B cell (primary cell): ENCODE data around the gene CDC42EP2.

ENCODE experiments used
- CTCF ChIP-seq: fragments of 200-600 bp; IDR thresholded peaks from one replicate; pipeline ENCODE4 v1.8.0; 2022; ENCODE audit warnings: antibody characterized with exemption, mild to moderate bottlenecking
- EZH2 ChIP-seq: IDR thresholded peaks from 2 replicates; pipeline ENCODE4 v1.6.1; 2012; ENCODE audit warnings: borderline replicate concordance, low read depth, mild to moderate bottlenecking, moderate library complexity, low read length; ENCODE audit not compliant: insufficient read depth, poor library complexity, severe bottlenecking

GRCh38 chr11:65354265-65355012, 39.8 kb downstream of the CDC42EP2 start, which contains the start of gene TIGD3:
- TF ChIP-seq EZH2 (no peak), CTCF (no peak)
